SK-N-MC (cell line): Measurements from ENCODE around the gene IRS1.

Source experiments
- EZH2 ChIP-seq: fragments of 200-600 bp; sonication (generic); IDR thresholded peaks from one replicate; pipeline ENCODE4 v1.6.1; 2017; ENCODE audit warnings: antibody characterized with exemption
- POLR2AphosphoS5 ChIP-seq: IDR thresholded peaks from 2 replicates; pipeline ENCODE4 v1.6.1; 2012; ENCODE audit warnings: mild to moderate bottlenecking, low read depth, low read length, borderline replicate concordance

- TF ChIP-seq EZH2, result no peak
- TF ChIP-seq POLR2AphosphoS5, result no peak
Observed at GRCh38 chr2:226771067-226771466, 28.6 kb downstream of the IRS1 start.
